HG02588 (cell line): ENCODE measurements around the gene RAB13.

Source experiments
- ATAC-seq: cut with Tn5 transposase; IDR thresholded peaks from one replicate; pipeline ENCODE4 v1.9.1; 2021; ENCODE audit warnings: mild to moderate bottlenecking, moderate library complexity; ENCODE audit not compliant: unreplicated experiment

RAB13 gene

DNA sequence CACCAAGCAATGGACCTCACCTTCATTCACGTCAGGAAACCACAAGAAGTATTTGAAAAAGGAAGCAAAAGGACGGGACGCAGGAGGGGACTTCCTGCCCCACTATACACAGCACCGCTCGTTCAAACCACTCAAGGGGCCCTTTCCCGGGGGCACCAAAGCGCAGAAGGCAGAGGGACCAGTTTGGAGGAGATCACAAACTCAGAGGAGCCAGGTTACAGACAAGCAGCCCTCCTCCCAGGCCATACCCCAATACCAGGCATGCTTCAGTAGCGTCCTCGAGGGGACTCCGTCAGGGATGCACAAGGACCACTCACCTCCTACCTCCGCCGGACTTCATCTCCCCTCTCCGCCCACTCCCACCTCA is 28.4 kb downstream of the RAB13 start:
- peak; percentile 9 for ATAC-seq

DNA sequence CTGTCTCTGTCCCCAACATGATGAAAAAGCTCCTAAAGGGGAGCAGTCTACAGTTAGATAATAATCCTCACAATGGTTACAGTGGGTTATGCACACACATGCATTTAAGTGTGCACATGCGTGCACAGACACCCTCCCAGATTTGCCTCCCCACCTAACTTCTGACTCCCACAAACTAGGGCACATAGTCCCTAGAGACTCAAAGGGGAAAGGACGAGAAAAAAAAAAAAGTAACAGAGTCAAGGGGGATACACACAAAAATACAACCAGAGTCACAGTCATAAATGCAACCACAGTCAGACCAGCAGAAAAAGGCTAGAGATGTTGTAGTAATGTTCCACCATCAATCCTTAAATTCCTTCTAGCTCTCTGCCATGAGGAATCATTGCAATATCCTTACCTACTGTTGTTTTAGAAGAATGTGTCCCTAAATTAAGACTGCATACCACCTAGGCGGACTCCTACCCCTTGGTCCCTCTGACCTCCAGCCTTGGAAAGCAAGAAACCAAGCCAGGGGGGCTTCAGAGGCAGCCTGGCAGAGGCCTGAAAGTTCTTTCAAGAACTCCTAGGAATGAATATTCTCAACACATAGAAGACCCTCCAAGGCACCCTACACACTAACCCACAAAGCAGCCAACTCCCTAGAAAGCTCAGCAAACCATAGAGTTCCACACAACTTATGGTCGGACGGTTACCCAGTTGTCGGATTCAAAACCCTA is 29.0 kb downstream of the RAB13 start:
- ATAC-seq: no peak

DNA sequence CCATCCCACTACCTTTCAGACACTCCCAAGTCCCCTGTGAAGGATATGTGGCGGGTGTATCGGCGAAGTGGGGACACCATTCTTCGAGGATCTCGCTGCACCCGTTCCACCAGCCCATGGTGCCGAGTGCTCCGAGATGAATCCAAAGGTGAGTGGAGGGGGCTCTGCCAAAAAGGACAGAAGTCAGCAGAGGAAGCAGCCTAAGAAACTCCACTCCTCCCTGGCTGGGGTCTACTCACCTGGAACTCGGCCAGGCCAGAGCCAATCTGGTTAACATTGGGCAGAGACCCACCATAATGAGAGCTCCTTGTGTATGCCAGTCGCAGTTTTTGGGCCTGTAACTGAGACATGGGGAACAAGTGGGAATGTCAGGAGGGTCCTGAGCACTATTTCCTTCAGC is 31.3 kb downstream of the RAB13 start:
- no peak for ATAC-seq

DNA sequence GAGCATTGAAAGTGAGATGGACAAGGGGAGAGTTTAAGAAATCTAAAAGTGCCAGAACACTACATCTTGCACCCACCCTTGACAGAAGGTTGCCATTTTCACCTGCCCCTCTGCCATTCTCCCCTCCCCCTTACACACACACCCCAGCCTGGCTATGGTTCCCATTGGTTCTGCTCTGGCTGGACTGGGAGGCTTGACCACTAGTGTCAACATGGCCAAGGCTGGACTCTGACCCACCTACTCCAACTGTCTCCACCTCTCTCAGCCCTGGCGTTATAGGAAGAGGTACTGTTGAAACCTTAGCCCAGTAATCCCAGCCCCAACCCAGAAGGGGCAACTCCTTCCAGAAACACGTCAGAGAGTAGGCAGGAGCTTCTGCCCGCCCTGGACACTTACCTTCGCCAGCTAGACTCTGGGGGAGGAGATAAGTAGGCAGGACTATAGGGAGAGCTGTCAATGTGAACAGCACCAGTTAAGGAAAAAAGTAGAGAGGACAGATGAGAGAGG is 32.2 kb downstream of the RAB13 start:
- ATAC-seq: no peak

DNA sequence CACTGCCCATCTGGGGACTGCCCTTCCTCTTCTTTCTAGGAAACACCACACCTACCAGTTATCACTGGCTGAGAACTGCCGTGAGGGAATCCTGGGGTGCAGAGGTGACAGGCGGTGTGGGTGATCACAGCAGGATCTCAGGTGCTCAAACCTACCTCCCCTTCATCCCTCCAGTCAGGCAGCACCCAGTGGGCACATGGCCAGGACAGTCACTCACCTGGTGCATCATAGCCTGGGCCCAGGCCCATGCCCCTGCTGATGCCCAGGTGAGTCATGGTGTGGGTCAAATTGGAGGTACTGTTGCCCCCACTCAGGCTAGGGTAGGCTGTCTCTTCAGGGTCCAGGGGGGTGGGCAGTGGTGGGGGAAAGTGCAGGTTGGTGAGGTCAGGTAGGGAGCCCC is 34.3 kb downstream of the RAB13 start:
- no peak for ATAC-seq

DNA sequence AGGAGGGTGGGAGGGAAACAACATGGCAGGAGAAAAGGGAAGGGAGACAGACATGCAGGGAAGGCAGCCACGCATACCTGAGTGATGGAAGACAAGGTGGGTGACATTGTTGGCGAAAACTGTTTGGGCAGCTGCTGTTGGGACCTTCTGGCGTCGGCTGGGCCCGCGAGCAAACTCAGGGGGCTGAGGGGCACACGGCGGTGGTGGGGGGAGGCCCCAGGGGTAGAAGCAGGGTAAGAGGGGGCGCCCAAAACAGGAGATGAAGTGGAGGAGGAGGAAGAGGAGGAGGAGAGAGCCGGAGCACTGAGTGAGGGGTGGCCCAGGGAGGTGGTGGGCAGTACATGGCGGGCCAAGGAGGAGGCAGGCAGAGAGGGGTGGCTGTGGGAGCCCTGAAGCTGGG is 35.0 kb downstream of the RAB13 start:
- no peak for ATAC-seq

DNA sequence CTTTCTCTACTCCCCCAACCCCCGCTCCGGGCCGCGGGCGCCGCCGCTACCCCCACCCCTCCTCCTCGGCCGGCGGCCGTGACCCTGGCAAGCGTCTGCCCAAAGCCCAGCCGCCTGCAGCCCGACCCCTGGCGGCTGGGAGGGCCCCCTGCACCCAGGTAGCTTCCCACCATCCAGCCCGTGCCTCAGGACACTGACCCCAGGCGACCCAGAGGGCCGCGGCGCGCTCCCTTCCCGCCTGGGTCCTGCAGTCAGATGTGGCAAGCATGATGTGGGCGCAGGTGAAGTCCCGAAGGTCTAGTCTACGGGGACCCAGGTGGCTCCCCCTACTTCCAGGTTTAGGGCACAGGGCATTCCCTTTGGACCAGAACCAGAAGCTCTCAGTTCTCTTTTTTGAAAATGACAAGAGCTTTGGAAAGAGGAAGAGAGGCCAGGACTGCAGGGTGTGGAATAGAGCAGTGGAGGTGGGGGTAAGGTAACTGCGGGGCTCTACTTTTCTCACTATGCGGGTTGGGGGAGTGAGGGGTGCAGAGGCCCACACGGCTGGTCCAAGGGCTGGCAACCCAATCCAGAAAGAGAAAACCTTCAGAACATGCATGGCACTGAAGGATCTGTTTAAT is 39.4 kb downstream of the RAB13 start, which contains the start of gene DENND4B:
TSS of gene DENND4B (minus strand) at position 97 of the 620 bp plus-strand sequence. CDS start 2,344 bp downstream, outside the sequence.
- peak; percentile 68 for ATAC-seq

DNA sequence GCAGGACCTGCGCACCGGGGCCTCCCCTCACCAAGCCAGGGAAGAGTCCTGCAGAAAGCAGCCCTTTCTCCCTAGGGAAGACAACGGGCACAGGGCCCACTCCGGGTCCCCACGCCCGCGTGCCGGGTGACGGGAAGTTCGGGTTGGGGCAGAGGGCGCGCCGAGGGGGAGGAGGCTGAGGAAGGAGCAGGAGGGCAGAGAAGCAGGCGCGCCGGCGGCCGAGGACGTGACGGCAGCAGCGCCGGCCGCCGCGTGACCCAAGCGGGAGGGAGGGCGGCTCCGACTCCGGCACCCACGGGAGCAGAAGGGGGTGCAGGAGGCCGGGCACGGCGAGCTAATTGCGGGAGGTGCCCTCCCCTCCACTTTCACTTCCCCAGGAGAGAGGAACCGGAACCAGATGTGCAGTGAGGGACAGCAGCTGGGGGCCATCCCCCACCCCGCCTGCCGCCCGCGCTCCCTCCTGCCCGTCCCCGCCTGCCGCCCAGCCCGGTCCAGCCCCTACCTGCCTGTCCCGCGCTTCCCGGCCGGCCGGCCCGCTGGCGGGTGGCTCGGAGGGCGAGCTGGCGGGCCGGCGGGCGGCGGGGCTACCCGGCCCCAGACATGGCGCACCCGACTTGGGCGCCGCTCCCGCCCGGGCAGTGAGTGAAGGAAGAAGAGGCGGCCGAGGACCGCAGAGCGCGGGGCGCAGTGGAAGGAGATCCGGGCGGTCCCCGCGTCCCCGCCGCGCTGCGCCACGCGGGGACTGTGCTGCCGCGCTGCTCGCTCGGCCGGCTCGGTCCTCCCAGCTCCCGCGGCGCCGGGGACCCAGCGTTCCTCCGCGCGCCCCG is 40.1 kb downstream of the RAB13 start:
- peak; percentile 61 for ATAC-seq

DNA sequence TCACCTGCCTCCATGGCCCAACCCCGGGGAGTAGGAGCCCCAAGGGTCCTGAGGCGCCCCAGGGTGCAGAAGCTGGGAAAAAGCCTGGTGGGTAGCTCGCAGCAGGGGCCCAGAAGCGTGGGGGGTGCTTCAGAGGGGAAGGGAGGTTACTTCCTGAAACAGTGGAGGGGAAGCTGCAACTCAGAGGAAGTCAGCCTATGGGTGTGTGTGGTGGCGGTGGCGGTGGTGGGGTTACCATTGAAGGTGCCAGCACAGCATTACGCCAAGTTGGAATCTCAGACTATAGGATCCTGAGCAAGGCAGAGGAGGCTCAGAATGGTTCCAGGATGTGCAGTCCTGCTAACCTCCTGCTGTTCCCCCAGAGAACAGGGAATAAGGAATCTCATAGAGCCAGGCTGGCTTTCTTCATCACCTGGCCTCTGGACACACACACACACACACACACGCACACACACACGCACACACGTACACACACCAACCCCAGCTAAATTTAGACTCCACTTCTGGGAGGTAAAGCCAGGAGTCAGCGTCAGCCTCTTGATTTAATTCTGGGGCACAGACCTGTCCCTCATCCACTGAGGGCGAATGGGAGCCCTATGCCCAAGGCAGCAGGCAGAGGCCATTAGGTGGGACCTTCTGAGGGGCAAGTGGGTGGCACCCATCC is 40.9 kb downstream of the RAB13 start:
- no peak for ATAC-seq

DNA sequence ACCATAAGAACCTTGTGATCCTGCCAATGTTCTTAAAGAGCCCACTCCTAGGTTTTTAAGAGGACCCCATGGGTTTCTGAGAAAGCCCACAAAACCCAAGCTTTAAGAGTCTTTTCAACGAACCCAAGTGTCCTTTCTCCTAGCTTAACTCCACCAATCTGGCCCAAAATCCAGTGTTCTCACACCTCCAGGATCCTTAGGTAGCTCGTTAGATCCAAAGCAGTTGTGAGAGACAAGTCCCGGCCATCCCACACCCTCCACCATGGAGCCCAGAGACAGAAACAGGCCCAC is 41.4 kb downstream of the RAB13 start:
- no peak for ATAC-seq

DNA sequence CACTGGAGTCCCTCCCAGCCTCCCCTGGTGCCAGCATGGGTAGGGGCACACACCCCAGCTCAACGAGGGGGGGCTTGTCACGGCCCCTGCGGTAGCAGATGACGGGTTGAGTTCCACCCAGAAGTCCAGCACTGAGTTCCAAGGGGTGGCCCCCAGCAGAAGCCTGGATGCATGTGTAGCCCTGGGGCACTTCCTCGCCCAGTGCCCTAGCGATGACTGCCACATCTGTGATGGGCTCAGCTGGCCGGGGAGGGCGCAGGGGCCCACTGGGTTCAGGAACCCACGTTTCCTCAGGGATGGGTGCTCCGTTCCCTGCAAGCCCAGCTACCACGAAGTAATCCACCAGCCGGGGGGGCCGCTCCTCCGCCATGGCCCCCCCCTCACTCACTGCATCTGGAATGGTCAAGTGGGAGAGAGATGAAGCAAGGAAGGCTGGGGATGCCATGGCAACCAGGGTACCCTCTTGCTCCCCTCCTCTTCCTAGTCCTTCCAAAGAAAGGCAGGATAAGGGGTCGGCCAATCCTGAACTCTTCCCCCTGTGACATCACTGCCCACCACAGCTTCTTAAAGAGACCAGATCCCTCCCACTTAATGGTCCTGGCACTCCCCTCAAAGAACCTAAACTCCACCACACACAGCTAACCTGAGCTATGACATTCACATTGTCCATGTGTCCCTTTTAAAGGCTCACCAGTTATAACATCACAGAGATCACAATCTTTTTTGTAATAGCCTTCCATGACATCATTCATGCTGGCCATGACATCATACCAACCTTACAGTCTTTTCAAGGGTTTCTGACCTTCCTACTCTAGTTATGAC is 41.9 kb downstream of the RAB13 start:
- no peak for ATAC-seq

DNA sequence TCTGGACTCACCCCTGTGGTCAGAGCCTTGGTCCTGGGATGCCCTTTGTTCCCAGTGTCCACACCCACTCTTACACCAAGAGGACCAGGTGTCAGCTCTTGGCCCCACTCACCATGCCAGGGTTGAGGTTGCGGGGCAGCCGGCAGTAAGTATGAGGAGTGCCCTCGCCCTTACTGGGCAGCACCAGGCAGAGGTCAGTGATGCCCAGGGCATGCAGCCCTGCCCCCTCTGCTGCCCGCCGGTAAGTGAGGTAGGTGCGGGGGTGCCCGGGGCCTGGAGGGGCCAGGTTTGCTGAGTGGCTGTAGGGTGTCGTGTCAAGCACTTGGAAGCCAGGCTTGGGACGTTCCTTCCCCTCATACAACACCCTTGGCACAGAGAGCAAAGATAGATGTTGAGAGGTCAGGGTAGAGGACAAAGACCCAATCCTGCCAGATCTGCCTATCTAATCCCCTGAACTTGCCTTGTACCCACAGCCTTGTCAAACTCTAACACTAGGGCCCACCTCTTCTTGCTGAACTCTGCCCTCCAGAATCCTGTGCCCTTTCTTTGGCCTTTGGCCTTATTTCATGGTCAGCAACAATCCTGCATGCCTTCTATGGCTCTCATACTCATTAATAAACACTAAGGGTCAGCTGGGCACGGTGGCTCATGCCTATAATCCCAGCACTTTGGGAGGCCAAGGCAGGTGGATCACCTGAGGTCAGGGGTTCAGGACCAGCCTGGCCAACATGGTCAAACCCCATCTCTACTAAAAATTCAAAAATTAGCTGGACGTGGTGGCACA is 43.2 kb downstream of the RAB13 start:
- no peak for ATAC-seq

DNA sequence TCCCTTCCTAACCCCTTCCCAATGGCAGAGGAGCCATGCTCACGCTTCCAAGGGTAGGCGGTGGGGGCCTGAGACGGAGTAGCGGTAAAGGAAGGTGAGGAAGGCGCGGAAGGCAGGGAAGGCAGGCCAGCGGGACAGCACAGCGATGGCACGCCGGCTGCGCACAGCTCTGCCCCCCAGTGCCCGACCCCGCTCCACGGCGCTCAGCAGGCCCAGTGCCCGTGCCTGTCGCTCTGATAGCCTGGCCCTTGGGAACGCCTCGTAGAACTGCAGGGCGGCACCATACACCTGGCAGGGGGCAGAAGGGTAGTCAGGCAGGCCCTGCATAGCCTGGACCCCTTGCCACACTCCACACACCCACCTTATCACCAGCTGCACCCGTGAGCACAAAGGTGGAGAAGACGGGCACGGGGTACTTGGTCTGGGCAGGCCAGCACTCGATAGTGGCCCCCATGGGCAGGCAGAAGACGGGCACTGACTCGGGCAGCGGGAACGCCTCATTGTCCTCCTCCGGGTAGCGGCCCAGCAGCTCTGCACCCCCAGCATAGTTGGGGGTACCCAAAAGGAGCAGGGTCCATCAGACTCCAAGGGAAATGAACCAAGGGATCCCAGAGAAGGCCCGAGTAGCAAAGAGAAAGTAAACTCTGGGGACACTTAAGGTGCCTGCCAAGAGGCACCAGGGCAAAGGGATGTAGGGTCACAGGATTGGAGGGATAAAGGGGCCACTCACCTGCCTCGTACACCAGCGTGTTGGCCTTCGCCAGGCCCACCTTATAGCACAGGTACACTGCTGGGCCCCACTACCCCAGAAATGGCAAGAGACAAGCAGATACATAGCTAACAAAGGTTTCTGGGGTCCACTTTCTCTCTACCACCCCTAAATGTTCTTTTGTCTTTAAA is 44.1 kb downstream of the RAB13 start:
- ATAC-seq: no peak

DNA sequence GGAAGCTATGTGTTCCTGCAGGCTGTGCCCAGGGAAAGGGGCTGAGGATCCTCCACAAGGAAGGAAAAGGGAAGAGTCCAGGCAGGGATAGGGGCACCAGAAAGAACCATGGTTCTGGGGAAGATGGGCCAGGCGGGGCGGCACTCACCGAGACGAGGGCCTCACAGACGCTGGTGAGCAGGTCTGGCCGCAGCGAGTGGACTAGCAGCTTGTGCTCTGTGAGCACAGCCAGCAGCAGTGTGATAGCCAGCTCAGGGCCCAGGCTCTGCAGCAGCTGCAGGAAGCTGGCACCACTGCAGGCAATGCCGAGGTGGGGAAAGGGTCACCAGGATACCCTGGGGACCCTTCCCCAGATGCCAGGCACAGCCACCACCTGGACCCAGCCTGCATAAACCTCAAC is 45.4 kb downstream of the RAB13 start:
- no peak for ATAC-seq

DNA sequence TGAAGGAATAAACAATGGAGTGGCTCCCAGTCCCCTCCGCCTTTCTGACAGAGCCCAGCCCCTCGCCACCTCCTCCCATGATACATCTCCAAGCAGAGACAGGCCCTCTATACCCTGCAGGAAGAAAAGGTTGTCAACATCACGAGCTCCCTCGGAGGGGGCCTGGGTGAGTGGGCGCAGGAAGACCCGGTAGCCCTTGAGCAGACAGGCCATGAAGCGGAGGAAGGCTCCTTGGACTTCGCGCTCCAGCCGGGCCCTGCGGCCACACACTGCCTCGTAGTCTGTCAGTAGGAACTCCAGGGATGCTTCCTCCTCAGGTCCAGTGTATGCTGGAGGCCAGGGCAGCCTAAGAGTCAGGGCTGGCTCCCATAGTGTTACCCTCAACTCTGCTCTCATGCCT is 46.7 kb downstream of the RAB13 start:
- ATAC-seq: no peak

DNA sequence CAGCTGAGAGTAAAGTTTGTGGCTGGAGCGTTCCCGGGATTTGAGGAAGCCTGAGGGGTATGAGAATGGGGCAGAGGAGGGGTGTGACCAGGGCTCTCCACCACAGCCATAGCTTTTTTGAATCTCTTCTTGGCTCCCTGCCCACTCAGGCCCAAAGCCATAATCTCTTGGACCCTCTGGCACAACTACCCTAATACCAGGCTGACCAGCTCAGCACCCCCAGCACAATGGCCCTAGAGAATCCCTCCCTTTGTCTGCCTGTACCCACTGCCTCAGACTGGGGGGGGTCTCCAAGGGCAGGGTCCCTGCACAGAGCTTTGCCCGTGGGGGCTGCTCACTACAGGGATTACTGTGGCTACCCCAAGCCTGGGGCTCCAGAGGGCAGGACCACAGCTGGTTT is 47.1 kb downstream of the RAB13 start:
- no peak for ATAC-seq

DNA sequence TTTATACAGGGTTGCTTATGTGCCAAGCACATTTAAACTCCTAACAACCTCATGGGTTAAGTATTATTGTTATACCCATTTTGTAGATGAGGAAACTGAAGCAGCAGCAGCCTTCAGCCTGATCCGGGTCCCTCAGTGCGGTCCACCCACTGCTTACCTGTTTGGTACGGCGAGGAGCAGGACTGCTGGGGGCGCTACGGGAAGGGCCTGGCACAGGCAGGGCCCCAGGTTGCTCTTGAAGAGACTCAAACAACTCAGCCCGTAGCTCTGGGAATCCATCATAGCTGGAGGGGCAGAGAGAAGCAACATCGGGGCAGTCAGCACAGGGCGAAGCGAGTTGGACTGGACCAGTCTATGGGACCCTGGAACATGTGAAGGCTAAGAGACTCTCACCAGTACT is 48.8 kb downstream of the RAB13 start:
- no peak for ATAC-seq

DNA sequence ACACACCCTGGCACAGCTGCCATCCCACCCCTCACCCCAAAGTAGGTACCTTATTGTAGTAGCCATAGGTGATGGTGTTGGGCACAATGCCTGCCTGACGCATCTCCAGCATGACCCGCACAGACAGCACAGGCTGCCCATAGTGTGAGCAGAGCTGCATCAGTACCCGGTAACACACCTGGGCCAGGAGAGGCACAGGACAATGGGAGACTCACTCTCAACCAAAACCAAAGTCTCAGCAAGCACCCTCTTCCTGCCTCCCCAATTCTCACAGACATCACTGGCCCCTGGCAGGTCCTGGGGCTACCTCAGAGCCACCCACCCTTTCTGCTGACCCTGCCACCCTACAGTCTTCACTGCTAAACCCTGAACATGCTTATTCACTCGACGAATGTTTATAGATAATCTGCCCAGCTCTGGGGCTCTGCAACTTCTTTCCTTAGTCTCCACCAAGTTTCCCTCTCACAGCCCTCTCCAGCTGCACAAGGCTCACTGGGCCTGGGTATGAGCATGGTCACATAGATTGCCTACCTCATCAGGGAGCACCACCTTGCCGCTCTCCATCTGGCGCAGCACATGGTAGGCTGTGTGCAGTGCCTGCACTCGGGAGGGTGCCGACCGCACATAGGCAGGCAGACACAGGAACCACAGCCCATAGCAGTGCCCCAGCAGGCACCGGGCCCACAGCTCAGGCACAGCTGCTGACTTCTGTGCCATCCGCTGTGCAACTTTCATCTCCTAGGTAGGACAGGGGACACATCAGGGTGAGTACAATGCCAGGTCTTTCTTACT is 49.9 kb downstream of the RAB13 start:
- ATAC-seq: no peak
